ENCODE measurements around the gene FCHO2. TPM values are rescaled to one million over a fixed set of nuclear protein-coding genes. Genes with fewer than 3 reads are reported as not detected.
"Not testable (repeated sequence)": the region's sequence is repeated elsewhere in the genome, so short reads cannot be mapped to it uniquely, and the experiment has no call there.

FCHO2 gene
- total RNA-seq, 1 donor from 2014 or later, result 13.3 TPM

DNA sequence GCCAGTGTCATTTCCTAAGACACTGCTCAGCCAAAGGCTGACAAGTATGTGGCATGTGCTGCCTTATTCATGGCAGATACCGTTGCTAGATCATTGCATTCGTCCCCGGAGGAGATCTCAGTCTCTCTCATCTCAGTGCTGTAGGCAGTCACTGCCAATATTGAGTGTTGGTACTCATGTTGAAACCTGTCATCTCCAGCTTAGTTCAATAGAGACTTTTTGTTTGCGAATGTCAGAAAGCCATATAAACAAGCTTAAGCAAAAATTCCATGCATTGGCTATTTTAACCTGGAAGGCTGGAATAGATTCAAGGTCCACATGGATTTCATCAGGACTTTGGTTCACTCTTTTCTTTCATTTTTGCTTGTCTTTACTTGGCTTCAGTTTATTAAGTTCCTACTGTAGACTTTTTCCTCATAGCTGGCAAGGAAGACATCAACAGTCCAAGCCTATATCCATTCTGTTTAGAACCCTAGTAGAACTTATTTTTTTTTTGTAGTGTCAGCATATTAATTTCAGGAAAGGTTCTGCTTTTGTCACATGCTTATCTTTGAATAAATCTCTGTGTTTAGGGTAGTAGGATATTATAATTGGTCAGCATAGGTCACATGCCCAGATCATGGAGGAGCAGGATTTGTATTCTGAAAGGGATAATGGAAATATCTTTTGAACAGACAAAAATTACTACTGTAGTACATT, 66.8 kb downstream of the FCHO2 start:
- no peak overlapping the region for H3K27ac Mint-ChIP-seq (ENCODE audit: unreplicated experiment)
- no peak for TF ChIP-seq CTCF (IDR thresholded peaks at IDR 0.05; ENCODE audit: partially characterized antibody, unreplicated experiment)
- peaks cover 4% of the 10 kb centered on the region for H3K36me3 Mint-ChIP-seq (ENCODE audit: unreplicated experiment)
- H3K4me3 Mint-ChIP-seq (ENCODE audit: unreplicated experiment), result no peak overlapping the region
- no peaks in the 10 kb centered on the region for H3K9me3 Mint-ChIP-seq (ENCODE audit: unreplicated experiment)
- no peaks in the 10 kb centered on the region for H3K4me1 Mint-ChIP-seq (ENCODE audit: low read depth, unreplicated experiment)
- H3K27me3 Mint-ChIP-seq (ENCODE audit: unreplicated experiment), result no peaks in the 10 kb centered on the region
- DNase-seq, result no peak

- H3K4me1 Mint-ChIP-seq (ENCODE audit: low read depth, unreplicated experiment); H3K27ac Mint-ChIP-seq (ENCODE audit: unreplicated experiment); DNase-seq; H3K27me3 Mint-ChIP-seq (ENCODE audit: unreplicated experiment); H3K4me3 Mint-ChIP-seq (ENCODE audit: unreplicated experiment); H3K36me3 Mint-ChIP-seq (ENCODE audit: unreplicated experiment); H3K9me3 Mint-ChIP-seq (ENCODE audit: unreplicated experiment): not testable (repeated sequence)
Measured at GRCh38 chr5:73024946-73025544, 69.2 kb downstream of the FCHO2 start.

DNA sequence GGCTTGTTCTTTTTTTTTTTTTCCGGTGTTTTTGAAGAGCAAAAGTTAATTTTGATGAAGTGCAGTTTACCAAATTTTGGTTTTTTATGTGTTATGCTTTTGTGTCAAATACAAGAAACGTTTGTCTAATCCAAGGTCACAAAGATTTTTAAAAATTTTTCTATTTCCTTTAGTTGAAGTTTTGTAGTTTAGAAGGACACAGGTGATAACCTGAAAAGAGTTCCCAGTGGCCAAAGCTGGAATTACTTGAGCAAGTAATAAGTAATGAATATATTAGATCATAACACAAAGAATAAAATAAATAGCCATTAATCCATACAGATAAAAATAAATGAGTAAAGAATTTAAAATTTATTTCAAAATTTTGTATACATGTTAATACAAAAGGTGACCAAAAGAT, 71.5 kb downstream of the FCHO2 start:
- TF ChIP-seq CTCF (IDR thresholded peaks at IDR 0.05; ENCODE audit: partially characterized antibody, unreplicated experiment), result peak; percentile 59
- Mint-ChIP-seq H3K9me3 (ENCODE audit: unreplicated experiment) (no peaks in the 10 kb centered on the region), H3K36me3 (ENCODE audit: unreplicated experiment) (no peaks in the 10 kb centered on the region), H3K27ac (ENCODE audit: unreplicated experiment) (no peak overlapping the region), H3K27me3 (ENCODE audit: unreplicated experiment) (no peaks in the 10 kb centered on the region), H3K4me3 (ENCODE audit: unreplicated experiment) (no peak overlapping the region), H3K4me1 (ENCODE audit: low read depth, unreplicated experiment) (peaks cover 7% of the 10 kb centered on the region)
- no peak for DNase-seq

- no peak for DNase-seq
- no peak for TF ChIP-seq CTCF (IDR thresholded peaks at IDR 0.05; ENCODE audit: partially characterized antibody, unreplicated experiment)
- Mint-ChIP-seq H3K27ac (ENCODE audit: unreplicated experiment) (no peak overlapping the region), H3K9me3 (ENCODE audit: unreplicated experiment) (no peaks in the 10 kb centered on the region), H3K27me3 (ENCODE audit: unreplicated experiment) (no peaks in the 10 kb centered on the region), H3K36me3 (ENCODE audit: unreplicated experiment) (no peaks in the 10 kb centered on the region), H3K4me3 (ENCODE audit: unreplicated experiment) (no peak overlapping the region), H3K4me1 (ENCODE audit: low read depth, unreplicated experiment) (peaks cover 7% of the 10 kb centered on the region)
Measured at GRCh38 chr5:73027816-73028215, 72.0 kb downstream of the FCHO2 start.

- H3K4me1 Mint-ChIP-seq (ENCODE audit: low read depth, unreplicated experiment), result peaks cover 7% of the 10 kb centered on the region
- no peak for TF ChIP-seq CTCF (IDR thresholded peaks at IDR 0.05; ENCODE audit: partially characterized antibody, unreplicated experiment)
- no peaks in the 10 kb centered on the region for H3K27me3 Mint-ChIP-seq (ENCODE audit: unreplicated experiment)
- no peak overlapping the region for H3K4me3 Mint-ChIP-seq (ENCODE audit: unreplicated experiment)
- no peak overlapping the region for H3K27ac Mint-ChIP-seq (ENCODE audit: unreplicated experiment)
- DNase-seq, result no peak
- no peaks in the 10 kb centered on the region for H3K9me3 Mint-ChIP-seq (ENCODE audit: unreplicated experiment)
- H3K36me3 Mint-ChIP-seq (ENCODE audit: unreplicated experiment), result no peaks in the 10 kb centered on the region
Measured at GRCh38 chr5:73028991-73029595, 73.3 kb downstream of the FCHO2 start.

All from glutamatergic neuron (in vitro differentiated cells).